NB4 (cell line): ENCODE measurements around the gene PTGS2.

ENCODE experiments used
- CTCF ChIP-seq: IDR thresholded peaks from one replicate; pipeline ENCODE4 v1.5.1; 2012; ENCODE audit warnings: low read depth, low read length
- MAX ChIP-seq: IDR thresholded peaks from 2 replicates; pipeline ENCODE4 v1.6.1; 2011; ENCODE audit warnings: low read depth, low read length
- POLR2A ChIP-seq: IDR thresholded peaks from 2 replicates; pipeline ENCODE4 v1.6.1; 2011; ENCODE audit warnings: mild to moderate bottlenecking; ENCODE audit not compliant: insufficient read length; ENCODE audit errors: extremely low read depth

GRCh38 chr1:186628910-186629309 lies 51.3 kb downstream of the PTGS2 start:
- no peak for TF ChIP-seq CTCF
- no peak for TF ChIP-seq MAX
- TF ChIP-seq POLR2A = no peak
